GM21619 (cell line): Measurements from ENCODE around the gene KHSRP.
"Not testable (repeated sequence)": the region's sequence is repeated elsewhere in the genome, so short reads cannot be mapped to it uniquely, and the experiment has no call there.

Experiments used
- ATAC-seq: cut with Tn5 transposase; IDR thresholded peaks from one replicate; pipeline ENCODE4 v1.9.1; 2021; ENCODE audit not compliant: unreplicated experiment

KHSRP gene

GRCh38 chr19:6421075-6422014 lies 3.3 kb downstream of the KHSRP start:
- no peak for ATAC-seq

- ATAC-seq: no peak
Measured at GRCh38 chr19:6418562-6418932, 6.1 kb downstream of the KHSRP start.

- no peak for ATAC-seq
Measured at GRCh38 chr19:6417713-6418561, 6.7 kb downstream of the KHSRP start.

- ATAC-seq: no peak
Measured at GRCh38 chr19:6416658-6417405, 7.8 kb downstream of the KHSRP start.

- ATAC-seq: no peak
Measured at GRCh38 chr19:6415591-6416190, 8.9 kb downstream of the KHSRP start.

- ATAC-seq: no peak
Measured at GRCh38 chr19:6414793-6415590, 9.6 kb downstream of the KHSRP start.

GRCh38 chr19:6413721-6414643 lies 10.6 kb downstream of the KHSRP start:
- no peak for ATAC-seq

- ATAC-seq: no peak
Measured at GRCh38 chr19:6413291-6413690, 11.3 kb downstream of the KHSRP start.

DNA sequence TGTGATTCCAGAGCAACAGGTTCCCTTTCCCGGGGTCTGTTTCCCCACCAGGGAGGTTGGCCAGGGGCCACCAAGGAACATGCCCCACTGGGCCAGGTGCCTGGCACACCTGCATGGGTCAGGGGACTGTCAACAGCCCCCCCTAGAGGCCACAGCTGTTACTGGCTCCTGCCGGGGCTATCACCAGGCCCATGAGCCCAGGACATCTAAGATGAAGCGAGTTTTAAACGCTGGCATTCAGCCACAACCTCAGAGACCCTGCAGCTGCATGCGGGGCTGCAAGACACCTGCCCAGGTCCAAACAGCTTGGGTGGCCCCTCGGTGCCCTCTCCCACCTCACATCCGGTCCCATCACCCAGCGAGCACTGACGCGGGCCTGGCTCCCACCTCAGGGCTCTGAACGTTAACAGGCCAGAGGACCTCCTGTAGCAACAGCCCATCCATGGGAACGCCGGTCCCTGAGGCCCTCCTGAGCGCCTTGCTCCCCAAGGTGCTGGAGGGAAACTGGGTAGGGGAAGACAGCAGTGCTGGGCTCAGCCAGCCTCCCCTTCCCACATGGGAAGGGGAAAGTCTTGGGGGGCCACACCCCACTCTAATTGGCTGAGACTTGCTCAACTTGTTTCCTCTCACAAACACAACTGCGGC lies 12.0 kb downstream of the KHSRP start:
- no peak for ATAC-seq

DNA sequence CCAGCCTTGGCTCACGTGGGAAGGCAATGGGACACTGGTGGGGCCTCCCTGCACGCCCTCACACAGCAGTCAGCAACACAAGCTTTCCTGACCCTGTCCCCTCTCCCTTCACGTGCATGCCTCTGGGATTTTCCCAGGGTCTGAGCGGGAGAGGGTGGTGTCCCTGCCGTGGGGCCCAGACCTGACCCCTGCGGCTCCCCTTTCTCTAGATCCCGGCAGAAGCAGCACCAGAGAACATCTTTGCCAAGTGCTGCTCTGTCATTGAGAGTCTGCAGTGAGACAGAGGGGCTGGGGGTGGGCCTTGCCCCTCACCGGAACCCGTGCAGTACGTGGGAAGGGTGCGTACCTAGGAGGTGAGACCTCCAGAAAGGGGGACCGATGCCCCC lies 12.6 kb downstream of the KHSRP start:
- ATAC-seq: no peak

DNA sequence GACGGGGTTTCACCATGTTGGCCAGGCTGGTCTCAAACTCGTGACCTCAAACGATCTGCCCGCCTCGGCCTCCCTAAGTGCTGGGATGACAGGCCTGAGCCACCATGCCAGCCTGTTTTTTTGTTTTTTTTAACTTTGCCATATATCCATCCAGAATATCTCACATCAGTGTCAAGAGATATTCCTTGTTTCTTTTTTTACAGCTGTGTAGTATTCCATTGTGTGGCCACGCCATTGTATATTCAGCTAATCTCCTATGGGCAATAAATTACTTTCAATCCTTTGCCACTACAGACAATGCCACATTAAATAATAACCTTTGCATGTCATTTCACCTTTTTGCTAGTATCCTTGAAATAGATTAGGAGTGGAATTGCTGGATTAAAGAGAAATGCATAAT lies 15.3 kb downstream of the KHSRP start:
- no peak for ATAC-seq

DNA sequence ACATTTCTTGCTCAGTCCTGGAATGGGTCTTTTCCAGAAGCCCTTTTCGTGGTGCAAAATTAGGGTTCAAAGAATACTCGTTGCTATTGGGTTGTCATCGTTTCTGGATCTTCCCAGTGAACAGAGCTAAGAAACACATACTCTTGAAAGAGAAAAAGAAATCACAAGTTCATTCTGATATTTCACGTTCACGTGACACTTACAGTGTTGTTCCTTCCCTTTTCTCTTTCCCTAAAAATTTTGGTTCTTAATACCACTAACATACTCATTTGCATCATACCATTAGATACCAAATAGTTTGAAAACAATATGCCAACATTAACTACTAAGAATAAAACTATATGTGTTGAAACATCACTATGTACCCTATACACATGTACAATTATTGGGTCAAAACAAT lies 18.2 kb downstream of the KHSRP start:
- no peak for ATAC-seq

- ATAC-seq: no peak
Measured at GRCh38 chr19:6402837-6403608, 21.6 kb downstream of the KHSRP start.

- no peak for ATAC-seq
Measured at GRCh38 chr19:6402058-6402457, 22.6 kb downstream of the KHSRP start.

GRCh38 chr19:6400062-6400944 lies 24.3 kb downstream of the KHSRP start:
- not testable (repeated sequence) for ATAC-seq

DNA sequence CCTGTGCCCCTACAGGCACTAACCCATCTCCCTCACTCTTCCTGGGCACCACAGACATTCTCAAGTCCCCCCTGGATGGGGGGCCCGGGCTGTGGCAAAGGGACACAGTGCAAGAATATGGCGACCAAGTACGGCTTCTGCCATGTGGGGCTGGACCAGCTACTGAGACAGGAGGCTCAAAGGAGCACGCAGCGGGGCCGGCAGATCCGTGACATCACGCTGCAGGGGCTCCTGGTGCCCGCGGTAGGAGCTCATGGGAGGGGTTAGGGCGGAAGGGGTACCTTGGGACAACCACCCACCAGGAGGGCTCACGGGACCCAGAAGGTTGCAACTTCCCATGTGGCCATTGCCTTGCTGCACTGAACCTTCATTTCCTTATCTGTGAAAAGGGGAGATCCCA lies 28.3 kb downstream of the KHSRP start:
- ATAC-seq: no peak

GRCh38 chr19:6394831-6395230 lies 29.8 kb downstream of the KHSRP start:
- ATAC-seq: no peak
